ENCODE results near the gene ATP6V0D1.

DNA sequence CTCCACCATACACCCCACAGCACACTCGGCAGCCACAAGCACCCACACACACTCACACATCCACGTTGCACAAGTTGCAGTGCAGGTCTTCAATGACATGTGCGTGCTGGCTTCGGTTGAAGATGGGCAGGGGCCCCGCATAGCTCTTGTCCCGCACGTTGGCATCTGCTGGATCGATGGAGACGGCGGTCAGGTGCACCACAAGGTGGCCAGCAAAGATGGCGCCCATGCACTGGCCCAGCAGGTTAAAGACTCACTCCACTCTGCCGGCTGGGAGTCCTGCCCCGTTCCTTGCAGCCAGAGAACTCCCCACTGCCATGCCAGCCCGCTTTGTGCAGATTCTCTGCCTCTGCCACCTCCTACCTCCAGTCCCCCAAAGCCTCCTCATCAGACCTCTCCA lies 80.1 kb downstream of the ATP6V0D1 start:
- TF ChIP-seq, protein P1, sequence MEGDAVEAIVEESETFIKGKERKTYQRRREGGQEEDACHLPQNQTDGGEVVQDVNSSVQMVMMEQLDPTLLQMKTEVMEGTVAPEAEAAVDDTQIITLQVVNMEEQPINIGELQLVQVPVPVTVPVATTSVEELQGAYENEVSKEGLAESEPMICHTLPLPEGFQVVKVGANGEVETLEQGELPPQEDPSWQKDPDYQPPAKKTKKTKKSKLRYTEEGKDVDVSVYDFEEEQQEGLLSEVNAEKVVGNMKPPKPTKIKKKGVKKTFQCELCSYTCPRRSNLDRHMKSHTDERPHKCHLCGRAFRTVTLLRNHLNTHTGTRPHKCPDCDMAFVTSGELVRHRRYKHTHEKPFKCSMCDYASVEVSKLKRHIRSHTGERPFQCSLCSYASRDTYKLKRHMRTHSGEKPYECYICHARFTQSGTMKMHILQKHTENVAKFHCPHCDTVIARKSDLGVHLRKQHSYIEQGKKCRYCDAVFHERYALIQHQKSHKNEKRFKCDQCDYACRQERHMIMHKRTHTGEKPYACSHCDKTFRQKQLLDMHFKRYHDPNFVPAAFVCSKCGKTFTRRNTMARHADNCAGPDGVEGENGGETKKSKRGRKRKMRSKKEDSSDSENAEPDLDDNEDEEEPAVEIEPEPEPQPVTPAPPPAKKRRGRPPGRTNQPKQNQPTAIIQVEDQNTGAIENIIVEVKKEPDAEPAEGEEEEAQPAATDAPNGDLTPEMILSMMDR (conservative IDR thresholded peaks at IDR 0.05 in 1 of 2, IDR thresholded peaks at IDR 0.05 in 1 of 2; ENCODE audit: extremely low read depth in 1 of 2, insufficient read depth in 1 of 2, low read depth in 1 of 2, low read length in 2 of 2), result no peak
- TF ChIP-seq EZH2 (IDR thresholded peaks at IDR 0.05; ENCODE audit: borderline replicate concordance, low read length), result no peak

Data from mammary epithelial cell (primary cell).